Activated naive CD8-positive, alpha-beta T cell (primary cell): Measurements from ENCODE around the gene SOWAHA.

ENCODE experiments used
- H3K27ac Mint-ChIP-seq: one replicate; pipeline ENCODE4 v1.8.0; 2021; ENCODE audit warnings: mixed read lengths
- H3K27me3 Mint-ChIP-seq: one replicate; pipeline ENCODE4 v1.8.0; 2021; ENCODE audit warnings: mixed read lengths
- H3K36me3 Mint-ChIP-seq: one replicate; pipeline ENCODE4 v1.8.0; 2021; ENCODE audit warnings: mixed read lengths
- H3K4me1 Mint-ChIP-seq: one replicate; pipeline ENCODE4 v1.8.0; 2021; ENCODE audit warnings: low read depth, mixed read lengths
- H3K4me3 Mint-ChIP-seq: one replicate; pipeline ENCODE4 v1.8.0; 2021; ENCODE audit warnings: mild to moderate bottlenecking, mixed read lengths
- H3K9me3 Mint-ChIP-seq: one replicate; pipeline ENCODE4 v1.8.0; 2021; ENCODE audit warnings: low read depth, mixed read lengths

SOWAHA gene

DNA sequence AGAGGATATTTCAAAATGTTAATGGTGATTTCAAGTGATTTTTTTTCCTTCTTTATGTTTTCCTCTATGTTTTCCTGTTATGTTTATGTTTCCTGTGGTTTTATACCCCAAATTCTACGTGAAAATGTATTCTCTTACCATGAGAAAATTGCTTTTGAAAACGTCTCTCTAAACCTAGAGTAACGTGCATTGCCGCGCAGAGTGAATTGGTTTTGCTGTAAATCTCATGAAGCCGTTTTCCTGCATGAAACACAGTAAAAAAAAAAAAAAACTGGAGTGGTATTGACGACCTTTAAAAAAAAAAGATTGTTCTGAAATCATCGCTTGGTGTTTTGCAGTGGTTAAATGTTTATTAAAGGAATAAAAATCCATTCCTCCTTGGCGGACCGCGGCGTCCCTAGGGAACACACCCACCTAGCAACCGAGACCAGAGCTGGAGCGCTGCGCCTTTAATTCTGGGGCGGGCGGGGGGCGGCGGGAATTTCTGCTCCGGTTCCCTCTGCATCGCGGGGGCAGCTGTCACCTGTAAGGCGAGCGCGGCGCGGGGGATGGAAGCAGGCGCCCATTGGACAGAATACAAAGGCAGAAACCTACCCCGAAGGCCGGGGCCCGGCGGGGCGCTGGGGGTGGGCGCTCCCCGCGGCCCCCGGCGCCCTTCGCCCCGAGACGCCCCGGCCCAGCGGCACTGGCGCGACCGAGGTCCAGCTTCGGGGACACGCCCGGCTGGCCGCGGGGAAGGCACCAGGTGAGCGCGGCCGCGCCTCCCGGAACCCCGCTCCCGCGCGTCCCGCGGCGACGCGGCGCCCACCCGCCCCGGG, at the start of gene SOWAHA:
SOWAHA (plus strand) TSS at position 522 of the 818 bp plus-strand sequence. CDS start 320 bp downstream, outside the sequence.
- peak within 1 kb of the TSS; percentile 84 for H3K4me3 Mint-ChIP-seq
- H3K27ac Mint-ChIP-seq: no peak within 1 kb of the TSS
- no peaks in the 10 kb centered on the region for H3K9me3 Mint-ChIP-seq
- H3K27me3 Mint-ChIP-seq: peaks cover 31% of the 10 kb centered on the region
- H3K4me1 Mint-ChIP-seq: peaks cover 10% of the 10 kb centered on the region
- H3K36me3 Mint-ChIP-seq: no peaks in the 10 kb centered on the region

DNA sequence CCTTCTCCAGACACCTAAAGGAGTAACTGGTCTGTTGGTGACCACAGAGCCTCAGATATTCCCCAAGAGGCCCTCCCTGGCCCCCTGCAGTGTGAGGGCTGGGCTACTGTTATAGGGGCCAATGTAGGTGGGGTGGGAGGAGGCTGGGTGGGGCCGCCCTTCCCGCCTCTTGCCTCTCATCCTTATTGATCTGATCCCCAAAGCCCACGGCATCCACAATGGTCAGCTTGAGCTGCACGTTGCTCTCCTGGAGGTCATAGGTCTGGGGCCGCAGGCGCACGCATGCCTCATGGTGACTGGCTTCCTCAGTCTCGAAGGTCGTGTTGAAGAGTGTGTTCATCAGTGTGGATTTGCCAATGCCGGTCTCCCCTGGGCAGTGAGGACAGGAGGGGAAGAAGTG, 49.1 kb upstream of the SOWAHA start:
- Mint-ChIP-seq H3K36me3 (peaks cover under 1% of the 10 kb centered on the region), H3K9me3 (no peaks in the 10 kb centered on the region), H3K4me1 (no peaks in the 10 kb centered on the region), H3K4me3 (no peak overlapping the region), H3K27me3 (no peaks in the 10 kb centered on the region), H3K27ac (no peak overlapping the region)

DNA sequence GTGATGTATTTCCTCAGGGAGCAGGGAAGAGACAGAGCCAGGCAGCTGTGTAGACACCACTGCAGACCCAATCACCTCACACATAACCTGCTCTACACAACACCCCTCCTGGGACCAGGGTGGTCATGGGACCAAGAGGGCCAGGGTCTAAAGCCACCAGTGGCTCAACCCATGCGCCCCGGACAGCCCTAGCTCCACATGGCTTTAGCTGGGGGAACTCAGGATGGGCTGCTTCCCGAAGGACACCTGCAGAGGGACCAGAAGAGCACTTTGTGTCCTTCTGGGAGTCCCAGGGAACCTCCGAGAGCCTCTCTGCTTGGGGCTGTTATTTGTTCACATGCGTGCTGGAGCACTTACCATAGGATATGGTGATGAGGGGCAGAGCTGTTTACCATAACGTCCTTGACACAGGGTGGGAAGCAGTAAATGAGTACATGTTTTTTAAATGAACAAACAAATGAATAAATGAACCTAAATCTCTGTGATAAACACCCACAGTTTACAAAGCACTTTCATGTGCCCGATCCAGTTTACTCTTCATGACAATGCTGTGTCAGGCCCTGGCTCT, 48.3 kb upstream of the SOWAHA start:
- Mint-ChIP-seq H3K27ac (no peak overlapping the region), H3K4me3 (no peak overlapping the region), H3K4me1 (no peaks in the 10 kb centered on the region)

DNA sequence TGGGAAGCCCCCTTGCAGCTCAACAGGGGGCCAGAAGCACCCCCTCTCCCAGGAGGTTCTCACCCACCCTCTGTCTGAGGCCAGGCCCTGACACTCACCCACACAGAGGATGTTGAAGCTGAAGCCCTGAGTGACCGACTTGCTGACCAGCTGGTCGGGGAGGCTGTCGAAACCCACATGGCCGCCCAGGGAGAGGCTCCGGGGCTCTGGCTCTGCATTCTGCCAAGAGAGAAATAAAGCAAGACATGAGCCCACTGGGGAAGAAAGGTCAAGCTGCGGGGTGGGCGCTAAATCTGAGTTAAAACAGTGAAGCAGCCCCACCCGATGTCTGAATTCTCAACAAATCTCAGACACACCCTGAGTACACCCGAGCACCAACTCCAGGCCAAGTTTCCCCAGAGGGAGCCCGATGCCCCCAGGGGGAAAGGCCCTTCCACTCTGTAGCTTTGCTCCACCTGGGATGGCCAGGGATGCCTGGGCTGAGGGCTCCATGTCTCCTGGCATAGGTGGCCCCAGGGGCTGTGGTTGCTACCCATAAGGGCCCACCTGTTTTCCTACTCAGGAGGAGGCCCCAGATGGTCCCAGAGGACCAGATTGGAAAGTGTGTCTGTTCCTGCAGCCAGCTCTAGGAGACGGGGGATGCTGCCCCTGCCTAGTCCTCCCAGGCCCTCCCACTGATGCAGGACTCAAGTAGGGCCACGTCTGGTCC, 47.6 kb upstream of the SOWAHA start:
- Mint-ChIP-seq H3K9me3 (no peaks in the 10 kb centered on the region), H3K36me3 (no peaks in the 10 kb centered on the region), H3K4me3 (no peak overlapping the region), H3K4me1 (no peaks in the 10 kb centered on the region), H3K27me3 (no peaks in the 10 kb centered on the region), H3K27ac (no peak overlapping the region)

More for the DNA sequence above, 48.3 kb upstream of the SOWAHA start:
- Mint-ChIP-seq H3K36me3 (no peaks in the 10 kb centered on the region), H3K27me3 (no peaks in the 10 kb centered on the region), H3K9me3 (no peaks in the 10 kb centered on the region)

DNA sequence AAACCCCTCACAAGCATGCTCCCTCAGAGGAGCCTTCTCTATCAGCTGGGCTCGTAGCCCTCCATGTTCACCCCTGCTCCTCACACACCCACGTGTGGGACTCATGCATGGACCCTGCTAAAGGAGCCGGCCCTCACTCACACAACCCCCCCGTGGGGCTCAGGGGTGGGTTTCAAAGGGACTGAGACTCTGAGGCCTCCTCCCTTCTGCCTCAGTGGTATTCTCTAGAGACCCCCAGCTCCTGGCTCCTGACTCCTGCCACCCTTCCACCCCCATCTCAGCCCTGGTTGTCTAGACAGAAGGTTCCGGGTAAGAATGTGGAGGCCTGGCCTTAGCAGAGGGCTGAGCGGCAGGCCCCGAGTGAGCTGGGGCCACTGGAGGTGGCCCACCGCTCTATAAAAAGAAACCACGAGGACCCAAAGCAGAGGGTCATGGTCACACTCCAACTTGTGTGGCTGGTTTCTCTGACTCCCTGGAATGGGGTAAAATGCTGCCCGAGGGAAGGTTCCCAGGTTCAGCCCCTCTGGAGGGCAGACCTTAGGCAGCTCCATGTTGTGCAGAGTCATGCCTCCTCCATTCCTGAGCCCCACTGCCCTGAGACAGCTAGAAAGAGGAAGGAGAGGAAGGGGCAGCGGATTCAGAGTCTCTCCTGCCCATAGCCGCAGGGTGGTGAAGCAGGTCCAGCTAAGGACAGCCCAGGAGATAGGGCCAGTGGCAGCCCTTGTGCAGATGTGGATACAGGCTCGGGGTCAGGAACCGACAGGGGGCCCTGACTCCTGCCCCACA, 46.9 kb upstream of the SOWAHA start:
- H3K9me3 Mint-ChIP-seq: no peaks in the 10 kb centered on the region
- H3K36me3 Mint-ChIP-seq: no peaks in the 10 kb centered on the region
- H3K4me3 Mint-ChIP-seq: no peak overlapping the region
- H3K27me3 Mint-ChIP-seq: no peaks in the 10 kb centered on the region
- H3K27ac Mint-ChIP-seq: no peak overlapping the region
- no peaks in the 10 kb centered on the region for H3K4me1 Mint-ChIP-seq

DNA sequence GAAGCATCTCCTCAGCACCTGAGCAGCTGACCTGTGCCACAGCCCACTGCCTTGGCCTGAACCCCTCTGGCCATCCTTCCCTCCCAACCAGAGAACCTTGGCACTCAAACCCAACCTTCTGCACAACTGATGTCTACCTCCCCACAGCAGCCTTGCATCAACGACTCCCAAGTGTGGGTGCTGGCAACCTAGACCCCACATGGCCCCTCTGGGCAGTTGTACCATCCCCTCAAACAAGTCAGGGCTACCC, 46.4 kb upstream of the SOWAHA start:
- Mint-ChIP-seq H3K27ac (no peak overlapping the region), H3K36me3 (no peaks in the 10 kb centered on the region), H3K4me3 (no peak overlapping the region), H3K4me1 (no peaks in the 10 kb centered on the region), H3K27me3 (no peaks in the 10 kb centered on the region), H3K9me3 (no peaks in the 10 kb centered on the region)

DNA sequence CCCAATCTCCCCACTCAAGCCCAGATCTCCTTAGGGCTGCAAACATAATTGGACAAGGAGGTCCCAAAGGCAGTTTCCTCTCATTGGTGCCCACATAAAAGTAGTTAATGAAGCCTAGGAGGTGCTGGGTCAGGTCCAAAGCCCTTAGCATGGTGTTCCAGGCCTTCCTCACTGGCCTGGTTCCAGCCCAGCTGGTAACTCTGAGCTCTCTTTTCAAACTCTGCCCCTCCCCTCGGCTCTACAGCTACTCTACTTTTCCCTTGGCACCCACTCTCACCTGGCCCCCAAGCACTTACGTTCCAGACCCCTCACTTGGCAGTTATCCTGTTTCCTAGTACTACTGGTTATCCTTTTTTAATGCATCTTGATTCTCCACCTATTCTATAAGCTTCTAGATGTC, 46.0 kb upstream of the SOWAHA start:
- Mint-ChIP-seq H3K4me1 (no peaks in the 10 kb centered on the region), H3K9me3 (no peaks in the 10 kb centered on the region), H3K4me3 (no peak overlapping the region), H3K27ac (no peak overlapping the region), H3K27me3 (no peaks in the 10 kb centered on the region), H3K36me3 (no peaks in the 10 kb centered on the region)

DNA sequence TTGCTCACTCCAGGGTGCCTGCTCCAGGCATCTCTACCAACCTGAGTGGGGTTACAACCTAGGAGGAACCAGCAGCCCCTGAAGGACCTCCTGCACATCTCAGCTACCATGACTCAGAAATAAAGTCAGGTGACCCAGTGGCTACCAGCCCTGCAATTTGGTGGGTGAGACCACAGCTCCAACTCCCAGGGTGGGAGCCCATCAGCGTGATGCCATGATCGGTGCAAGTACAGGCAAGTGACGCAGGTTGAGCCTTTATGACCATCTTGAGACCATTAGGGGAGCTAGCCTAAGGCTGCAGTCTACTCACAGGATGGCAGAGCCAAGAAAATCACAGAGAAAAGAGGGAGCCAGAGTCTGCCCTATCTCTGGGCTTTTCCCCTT, 44.6 kb upstream of the SOWAHA start:
- Mint-ChIP-seq H3K9me3 (no peaks in the 10 kb centered on the region), H3K4me3 (no peak overlapping the region), H3K4me1 (no peaks in the 10 kb centered on the region), H3K36me3 (no peaks in the 10 kb centered on the region), H3K27ac (no peak overlapping the region), H3K27me3 (no peaks in the 10 kb centered on the region)

DNA sequence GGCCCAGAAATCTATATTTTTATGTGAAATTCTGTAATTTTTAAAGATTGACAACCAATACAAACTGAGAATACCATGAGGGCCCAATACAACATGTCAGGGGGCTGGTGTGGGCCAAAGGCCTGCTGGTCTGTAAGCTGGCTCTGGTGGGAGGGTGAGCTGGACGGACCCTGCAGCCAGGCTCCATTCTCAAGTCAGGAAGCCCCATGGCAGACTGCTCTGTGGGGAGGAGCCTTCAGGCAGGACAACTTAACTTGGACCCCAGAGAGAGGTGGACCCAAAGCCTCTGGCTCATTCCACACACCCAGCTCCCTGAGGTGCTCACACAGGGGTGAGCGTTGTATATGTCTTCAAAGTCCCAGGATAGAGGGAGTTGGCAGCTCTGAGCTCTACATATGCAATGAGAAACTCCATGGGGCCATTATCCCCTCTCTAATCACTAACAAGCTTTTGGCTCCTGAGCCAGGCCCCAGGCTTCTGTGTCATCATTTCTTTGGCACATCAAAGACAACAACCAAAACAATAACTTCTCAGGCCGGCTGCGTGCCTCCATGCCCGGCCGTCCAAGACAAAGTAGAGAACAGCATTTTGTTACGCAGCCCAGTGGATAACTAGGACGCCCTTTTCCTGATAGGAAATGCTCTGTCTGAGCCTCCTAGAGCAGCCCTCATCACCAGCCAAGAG, 42.5 kb upstream of the SOWAHA start:
- H3K27ac Mint-ChIP-seq: no peak overlapping the region
- H3K9me3 Mint-ChIP-seq: no peaks in the 10 kb centered on the region
- H3K27me3 Mint-ChIP-seq: no peaks in the 10 kb centered on the region
- no peaks in the 10 kb centered on the region for H3K4me1 Mint-ChIP-seq
- H3K36me3 Mint-ChIP-seq: no peaks in the 10 kb centered on the region
- H3K4me3 Mint-ChIP-seq: no peak overlapping the region

DNA sequence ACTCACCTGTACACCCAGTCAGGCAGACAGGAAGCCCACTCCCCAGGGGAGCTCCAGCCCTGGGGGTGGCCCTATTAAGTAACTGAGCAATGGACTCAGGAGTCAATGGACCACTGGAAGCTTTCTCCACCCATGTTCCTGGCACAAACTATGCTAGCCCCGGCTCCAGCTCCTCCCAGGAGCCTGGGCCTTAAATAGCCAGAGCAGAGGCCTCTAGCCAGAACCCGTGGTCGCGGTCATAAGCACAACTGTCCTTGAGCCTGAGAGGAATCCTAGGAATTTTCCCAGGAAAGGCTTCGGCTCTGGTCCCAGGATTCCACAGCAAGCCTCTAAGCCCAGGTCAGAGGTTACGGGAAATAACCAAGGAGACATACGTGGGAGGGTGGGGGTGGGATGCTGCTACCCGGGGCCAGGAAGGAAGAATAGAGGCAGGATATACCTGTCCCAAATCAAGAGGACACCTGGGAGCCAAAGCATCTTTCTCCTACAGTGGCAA, 41.6 kb upstream of the SOWAHA start:
- H3K4me3 Mint-ChIP-seq: no peak overlapping the region
- H3K4me1 Mint-ChIP-seq: no peaks in the 10 kb centered on the region
- H3K27ac Mint-ChIP-seq: no peak overlapping the region
- H3K36me3 Mint-ChIP-seq: no peaks in the 10 kb centered on the region
- H3K9me3 Mint-ChIP-seq: no peaks in the 10 kb centered on the region
- H3K27me3 Mint-ChIP-seq: no peaks in the 10 kb centered on the region

DNA sequence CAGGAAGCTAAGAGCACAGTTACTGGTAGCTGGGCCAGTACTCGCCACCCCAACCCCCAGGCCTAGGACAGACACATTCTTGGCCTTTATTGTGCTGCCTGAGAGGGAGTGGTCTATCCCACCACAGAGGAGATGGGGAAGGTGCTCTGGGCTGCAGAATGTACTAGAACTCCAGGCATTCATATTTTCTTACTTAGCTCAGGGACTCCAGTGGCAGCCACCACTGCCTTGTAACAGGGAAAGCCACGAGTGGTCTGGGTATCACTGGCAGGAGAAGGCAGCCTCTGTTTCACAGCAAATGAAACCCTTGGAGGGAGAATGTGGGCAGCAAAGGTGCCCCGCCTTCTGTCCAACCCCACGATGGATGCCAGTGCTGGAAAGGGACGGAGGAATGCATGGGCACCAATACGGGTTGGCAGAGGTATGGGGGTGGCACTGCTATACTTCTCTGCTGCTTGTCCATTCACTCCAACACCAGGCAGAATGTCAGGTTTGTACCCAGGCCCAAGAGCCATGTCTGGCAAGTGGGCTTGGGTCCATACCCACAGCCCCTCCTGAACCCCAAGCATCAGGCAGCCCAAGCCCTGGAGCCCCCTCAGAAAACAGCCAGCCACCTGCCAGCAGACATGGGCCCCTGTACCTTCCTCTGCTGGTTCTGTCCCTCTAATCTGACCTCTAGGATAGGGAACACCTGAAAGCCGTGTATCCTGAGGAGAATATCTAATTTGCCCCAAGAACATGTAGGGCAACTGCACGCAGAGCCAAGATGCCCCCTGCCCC, 40.6 kb upstream of the SOWAHA start:
- Mint-ChIP-seq H3K4me3 (no peak overlapping the region), H3K36me3 (no peaks in the 10 kb centered on the region), H3K27me3 (no peaks in the 10 kb centered on the region)

DNA sequence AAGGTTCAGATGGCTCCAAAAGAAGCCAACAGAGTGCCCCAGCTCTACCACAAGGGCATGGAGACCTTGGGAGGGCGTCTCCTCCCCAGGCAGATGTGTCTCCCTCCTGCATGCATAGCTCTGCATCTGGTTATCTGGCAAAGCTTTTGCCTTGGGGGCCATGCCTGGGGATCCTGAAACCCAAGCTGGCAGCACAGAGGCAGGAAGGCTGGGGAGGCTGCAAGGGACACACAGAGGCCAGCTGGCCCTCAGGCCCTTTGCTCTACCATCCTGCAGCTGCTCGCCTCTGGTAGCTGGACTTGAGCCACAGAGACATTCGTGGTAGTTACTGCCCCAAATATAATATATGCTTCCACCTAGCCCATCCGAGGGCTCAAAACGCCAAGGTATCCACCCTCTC, 40.0 kb upstream of the SOWAHA start:
- Mint-ChIP-seq H3K27me3 (peaks cover 3% of the 10 kb centered on the region), H3K4me1 (peaks cover 3% of the 10 kb centered on the region), H3K27ac (no peak overlapping the region), H3K4me3 (no peak overlapping the region), H3K36me3 (no peaks in the 10 kb centered on the region), H3K9me3 (no peaks in the 10 kb centered on the region)

More for the DNA sequence above, 40.6 kb upstream of the SOWAHA start:
- Mint-ChIP-seq H3K27ac (no peak overlapping the region), H3K4me1 (no peaks in the 10 kb centered on the region), H3K9me3 (no peaks in the 10 kb centered on the region)

DNA sequence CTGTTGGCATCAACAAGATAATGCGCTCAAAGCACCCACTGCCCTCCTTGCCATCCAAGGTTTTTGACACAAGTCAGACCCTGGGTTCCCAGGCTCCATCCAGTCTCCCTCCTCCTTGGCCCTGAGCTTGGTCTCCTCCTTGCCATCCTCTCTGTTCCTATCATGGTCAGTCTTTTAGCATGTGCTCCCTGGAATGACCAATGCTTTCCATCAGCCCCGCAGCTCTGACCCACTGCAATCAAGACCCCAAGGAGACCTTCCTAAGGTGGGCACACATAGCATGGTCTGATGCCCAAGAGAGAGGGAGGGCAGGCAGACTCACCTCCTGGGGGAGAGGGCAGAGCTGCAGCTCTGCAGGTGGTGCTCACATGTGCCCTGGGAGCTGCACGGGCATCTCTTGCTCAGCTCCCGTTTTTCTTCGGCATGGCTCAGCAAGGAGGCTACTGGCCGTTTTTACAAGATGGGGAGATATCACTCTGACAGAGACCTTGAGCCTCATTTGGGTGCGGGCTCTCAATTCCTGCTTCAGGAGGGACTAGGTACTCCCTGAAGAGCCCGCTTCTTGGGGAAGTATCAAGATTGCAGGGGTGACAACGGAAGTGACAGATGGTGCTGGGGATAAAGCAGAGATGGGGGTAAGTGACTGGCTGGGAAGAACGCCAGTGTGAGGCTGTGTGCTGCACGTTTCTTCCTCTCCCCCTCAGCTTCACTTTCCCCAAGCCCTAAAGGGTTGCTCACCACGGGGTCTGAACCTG, 39.3 kb upstream of the SOWAHA start:
- H3K9me3 Mint-ChIP-seq: no peaks in the 10 kb centered on the region
- H3K27ac Mint-ChIP-seq: no peak overlapping the region
- H3K36me3 Mint-ChIP-seq: no peaks in the 10 kb centered on the region
- H3K27me3 Mint-ChIP-seq: peaks cover 6% of the 10 kb centered on the region
- no peak overlapping the region for H3K4me3 Mint-ChIP-seq
- peaks cover 7% of the 10 kb centered on the region for H3K4me1 Mint-ChIP-seq
